ENCODE measurements around the gene CELA2A. TPM values are rescaled to one million over a fixed set of nuclear protein-coding genes. Genes with fewer than 3 reads are reported as not detected.

CELA2A gene
- 0.44 TPM for total RNA-seq

DNA sequence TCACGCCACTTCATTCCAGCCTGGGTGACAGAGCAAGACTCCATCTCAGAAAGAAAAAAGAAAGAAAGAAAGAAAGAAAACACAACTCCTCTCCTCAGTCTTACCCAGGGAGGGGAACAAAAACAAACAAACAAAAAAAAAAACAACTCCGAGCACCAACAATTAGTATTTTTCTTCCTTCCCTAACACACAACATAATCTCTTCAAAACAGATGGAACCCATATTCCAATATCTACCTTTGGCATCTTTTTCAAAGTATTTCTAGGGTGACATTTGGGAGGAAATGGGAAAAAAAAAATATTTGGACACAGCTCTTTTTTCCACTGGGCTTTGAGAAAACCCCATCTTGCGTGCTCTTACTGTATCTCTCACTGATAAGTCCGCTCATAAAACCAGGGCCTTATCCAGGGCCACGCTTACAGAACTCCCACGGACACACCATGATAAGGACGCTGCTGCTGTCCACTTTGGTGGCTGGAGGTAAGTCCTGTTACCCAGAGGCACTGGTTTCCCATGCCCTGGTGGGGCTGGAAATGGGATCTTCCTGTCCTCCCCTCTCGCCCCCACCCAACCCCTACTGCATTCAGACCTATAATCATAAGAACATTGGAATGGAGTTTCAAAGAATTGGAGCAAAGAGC lies at the start of gene CELA2A:
TSS of gene CELA2A (plus strand) at position 420 of the 642 bp plus-strand sequence. CDS start at position 442, 22 bp downstream.
- DNase-seq (ENCODE audit: low spot score), result no peak

DNA sequence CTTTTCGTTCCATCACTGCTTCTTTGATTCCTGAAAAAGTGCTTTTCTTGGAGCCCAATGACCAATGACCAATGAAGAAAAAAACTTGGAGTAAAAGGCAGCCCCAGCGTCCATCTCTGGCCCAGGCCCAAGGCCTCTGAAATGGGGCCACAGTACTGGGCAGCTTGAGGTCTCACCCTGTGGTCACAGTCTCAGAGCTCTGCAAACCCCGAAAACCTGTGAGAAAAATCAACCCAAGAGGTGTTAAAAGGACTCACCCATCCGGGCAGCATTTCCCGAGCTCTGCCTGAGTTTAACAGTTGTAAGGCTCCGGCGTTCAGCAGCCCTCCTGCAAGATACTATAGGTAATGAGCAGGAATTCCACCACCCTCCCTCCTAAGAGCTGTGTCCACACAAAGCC lies 49.0 kb upstream of the CELA2A start:
- no peak for DNase-seq (ENCODE audit: low spot score)

DNA sequence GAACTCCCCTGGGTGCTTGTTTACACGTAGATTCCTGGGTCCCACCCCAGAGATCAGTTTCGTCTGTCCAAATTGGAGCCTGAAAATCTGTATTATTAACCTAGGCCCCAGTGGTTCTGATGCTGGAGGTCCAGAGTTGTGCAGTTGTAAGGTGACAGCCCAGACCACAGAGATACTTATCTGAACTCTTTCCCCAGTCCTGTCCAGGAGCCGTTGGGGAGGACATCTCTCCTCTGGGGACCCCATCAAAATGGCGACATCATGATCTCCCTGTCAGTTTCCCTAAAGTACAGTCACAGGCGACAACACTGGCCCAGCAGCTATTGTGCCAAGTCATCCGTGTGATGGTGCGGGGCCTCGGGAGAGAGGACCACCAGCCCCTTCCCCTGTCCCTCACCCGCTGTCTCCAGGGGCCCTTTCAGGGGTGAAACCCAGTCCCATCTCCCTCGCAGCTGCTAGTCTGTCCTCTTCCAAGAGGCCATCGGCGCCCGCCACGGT lies 47.6 kb upstream of the CELA2A start:
- DNase-seq (ENCODE audit: low spot score), result no peak

DNA sequence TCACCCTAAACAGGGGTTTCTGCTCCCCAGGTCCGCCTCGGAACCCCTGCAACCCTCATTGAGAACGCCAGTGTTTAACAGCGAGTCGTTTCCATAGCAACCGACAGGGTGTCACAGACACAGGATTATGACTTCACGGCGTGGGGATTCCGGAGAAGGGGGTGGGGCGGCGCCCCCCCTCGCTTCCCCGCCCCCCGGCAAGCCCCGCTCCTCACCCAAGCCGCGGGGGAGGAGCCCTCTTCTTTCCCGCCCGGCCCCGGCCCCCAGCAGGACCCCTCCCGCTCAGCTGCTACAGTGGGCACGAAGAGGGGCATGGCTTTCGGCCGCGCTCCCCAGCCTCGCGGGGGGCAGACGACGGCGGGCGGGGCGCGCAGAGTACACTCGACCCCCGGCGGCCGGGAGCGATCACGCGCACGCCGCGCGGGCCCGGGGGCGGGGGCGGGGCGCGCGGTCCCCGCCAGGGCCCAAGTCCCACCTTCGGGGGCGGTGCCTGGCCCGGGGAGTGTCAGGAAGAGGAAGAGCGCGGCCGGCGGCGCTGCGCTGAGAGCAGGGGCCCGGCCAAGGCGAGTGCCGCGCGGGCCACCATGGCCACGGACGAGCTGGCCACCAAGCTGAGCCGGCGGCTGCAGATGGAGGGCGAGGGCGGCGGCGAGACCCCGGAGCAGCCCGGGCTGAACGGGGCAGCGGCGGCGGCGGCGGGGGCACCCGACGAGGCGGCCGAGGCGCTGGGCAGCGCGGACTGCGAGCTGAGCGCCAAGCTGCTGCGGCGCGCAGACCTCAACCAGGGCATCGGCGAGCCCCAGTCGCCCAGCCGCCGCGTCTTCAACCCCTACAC lies 46.9 kb upstream of the CELA2A start, which contains the start of gene EFHD2:
TSS of gene EFHD2 (plus strand) at position 501 of the 835 bp plus-strand sequence. CDS start at position 585, 84 bp downstream.
- peak; percentile 82 for DNase-seq (ENCODE audit: low spot score)

DNA sequence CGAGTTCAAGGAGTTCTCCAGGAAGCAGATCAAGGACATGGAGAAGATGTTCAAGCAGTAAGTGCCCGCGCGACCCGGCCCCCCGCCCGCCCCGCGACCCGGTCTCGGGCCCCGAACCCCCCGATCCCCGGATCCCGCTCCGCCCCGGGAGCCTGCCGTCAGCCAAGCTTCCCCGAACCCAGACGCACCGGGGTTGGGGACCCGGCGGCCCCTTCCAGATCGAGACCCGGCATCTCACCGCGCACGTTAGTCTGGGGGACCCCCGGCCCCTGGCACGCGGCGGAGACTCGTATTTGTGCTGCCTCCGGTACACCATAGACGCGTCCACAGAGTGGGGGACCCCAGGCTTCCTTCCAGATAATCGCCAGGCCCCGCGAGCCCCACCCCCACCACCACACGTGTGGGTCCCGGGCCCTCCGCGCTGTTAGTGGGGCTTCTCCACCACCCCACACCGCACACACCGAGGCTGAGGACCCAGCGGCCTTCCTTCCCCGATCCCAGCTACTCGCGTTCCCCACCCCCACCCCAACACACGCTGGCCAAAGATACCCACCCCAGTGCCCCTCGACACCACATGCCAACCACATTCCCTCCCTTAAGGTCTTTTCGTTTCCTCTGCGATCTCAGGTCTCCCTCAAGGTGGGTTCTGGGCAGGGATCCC lies 46.2 kb upstream of the CELA2A start:
- no peak for DNase-seq (ENCODE audit: low spot score)

DNA sequence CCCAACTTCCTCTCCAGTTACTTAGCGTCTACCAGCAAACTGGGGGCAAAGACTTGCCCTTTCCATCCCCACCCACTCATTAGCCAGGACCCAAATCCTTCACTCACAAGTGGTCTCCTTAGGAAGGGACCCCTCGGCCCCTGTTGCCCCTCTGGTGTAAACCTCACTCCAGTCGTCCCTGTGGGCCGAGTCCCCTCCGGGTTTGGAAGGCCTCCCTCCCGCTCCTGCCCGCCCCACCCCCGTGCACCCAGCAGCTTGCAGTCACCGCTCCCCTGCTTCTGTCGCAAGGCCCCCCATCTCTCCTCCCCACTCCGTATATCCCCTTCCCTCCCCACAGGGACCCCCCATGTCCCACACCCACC lies 45.7 kb upstream of the CELA2A start:
- DNase-seq (ENCODE audit: low spot score), result no peak

DNA sequence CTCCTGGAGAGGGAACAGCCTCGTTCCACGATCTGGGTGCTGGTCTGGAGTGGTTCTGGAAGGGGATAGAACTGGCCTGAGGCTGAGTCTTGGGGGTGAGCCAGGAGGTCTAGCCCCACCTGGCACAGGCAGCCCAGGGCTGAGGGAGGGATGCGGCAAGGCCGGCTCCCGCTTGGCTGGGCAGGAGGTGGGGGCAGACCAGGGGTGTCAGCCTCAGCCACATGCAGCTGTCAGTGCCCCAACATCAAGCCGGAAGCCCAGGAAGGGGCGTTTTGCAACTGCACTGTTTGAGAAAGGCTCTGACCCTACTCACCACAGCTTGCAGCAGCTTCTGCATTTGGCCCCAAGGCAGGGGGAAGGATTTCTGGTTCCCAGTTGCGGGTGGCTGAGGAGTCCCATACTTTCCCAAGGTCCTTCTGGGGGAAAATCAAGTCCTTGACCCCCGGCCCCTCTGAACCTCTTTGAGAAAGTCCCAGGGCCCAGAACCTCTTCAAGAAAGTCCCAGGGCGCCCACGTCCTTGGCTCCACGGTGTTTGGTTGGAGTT lies 44.9 kb upstream of the CELA2A start:
- no peak for DNase-seq (ENCODE audit: low spot score)

DNA sequence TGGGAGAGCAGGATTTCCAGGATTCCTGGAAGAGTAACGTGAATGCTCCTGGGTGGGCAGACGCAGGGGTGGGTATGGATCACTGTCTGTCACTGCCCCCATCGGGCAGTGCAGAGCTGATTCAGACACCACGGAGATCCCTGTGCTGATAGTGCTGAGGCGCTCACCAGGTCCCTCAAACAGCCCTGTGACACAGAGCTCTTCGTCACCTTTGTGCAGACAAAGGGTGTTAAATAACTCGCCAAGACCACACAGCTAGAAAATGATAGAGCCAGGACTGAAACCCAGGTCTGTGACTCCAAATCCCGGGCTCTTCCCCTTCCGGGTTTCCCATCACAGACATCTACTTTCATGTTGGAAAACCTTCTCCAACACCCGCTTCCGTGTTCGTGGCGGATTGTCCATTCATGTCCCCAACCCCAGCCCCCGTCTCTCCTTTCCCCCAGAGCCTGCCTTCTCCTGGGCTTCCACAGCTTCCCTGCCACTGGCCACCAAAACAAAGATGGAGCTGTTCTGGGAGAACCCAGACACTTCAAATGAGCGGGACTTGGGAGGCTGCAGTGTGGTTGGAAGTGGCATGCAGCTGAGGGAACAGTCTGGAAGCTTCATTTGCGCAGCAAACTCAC lies 44.2 kb upstream of the CELA2A start:
- no peak for DNase-seq (ENCODE audit: low spot score)

DNA sequence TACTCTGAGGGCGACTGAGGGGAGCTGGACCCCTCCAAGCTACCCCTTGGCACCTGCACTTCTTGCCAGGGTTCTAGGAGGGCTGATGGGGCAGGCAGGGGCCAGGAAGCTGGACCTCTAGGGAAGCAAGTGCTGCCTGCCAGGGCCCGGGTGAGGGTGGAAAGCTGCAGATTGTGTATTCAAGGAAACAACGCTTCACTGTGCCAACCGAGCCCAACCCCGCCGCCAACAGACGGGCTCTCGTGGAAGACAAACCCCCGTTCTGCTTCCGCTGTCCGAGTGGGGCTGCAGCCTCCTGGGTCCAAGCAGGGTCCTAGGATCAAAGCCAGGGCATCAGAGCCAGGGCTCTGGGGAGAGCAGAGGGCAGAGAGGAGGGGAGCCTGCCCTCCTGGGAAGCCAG lies 43.7 kb upstream of the CELA2A start:
- DNase-seq (ENCODE audit: low spot score), result no peak

DNA sequence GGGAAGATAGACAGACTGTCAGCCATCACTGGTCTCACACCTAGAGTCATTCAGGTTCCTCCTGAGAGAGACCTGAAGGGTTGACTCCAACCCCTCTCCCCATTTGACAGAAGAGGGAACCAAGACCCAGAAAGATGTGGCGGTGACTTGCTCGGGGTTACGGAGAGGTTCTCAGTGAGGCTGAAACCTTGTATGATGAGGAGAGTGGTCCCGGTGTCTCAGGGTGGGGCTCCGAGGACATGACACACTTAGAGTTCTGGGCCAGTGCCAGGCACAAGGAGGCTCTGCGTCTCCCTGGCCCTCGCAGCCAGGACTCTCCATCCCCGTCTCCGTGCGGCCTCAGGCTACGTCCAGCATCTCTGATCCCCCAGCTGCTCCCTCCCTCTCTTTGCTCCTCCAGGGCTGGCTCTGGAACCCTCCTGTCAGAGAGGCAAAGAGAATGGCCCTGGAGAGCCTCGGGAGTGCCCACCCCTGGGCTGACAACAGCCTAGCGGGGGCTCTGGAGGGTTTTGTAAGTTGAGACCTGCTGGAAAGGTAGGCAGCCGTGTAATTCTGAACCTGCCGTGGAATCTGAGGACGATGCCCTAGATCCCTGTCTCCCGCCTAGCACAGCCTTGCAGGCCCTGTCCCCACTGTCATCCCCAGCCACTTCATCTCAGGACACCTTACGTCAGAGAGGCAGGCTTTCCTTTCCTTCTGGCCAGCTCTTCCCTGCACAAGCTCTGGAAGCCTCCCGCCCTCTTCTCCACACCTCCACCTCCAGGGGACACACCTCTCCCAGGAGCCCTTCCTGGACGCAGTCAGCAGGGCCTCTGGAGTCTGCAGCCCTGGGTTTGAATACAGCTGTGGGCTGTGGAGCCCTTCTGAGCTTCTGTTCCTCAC lies 42.7 kb upstream of the CELA2A start:
- no peak for DNase-seq (ENCODE audit: low spot score)

DNA sequence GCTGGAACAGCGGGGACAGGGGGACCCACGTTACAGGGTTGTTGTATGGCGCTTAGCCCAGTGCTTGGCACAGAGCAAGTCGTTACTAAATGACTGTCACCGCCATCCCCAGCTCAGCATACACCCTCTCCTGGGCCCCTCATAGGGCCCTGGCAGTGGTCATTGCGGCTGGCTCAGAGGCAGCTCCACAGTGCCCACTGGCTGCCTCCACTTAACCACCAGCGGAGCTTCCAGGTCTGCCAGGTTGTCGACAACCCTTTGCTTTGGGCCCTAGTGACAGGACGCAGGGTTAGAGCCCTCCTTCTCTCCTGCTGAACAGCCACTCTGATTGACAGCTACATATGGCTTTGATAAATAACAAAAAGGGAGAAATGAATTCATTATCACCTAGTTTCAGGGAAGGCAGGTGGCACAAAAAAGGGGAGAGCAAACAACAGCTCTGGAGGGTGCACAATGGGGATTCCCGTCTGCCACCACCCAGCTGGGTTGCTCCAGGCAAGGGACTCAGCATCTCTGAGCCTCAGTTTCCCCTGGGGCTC lies 42.0 kb upstream of the CELA2A start:
- DNase-seq (ENCODE audit: low spot score), result no peak

DNA sequence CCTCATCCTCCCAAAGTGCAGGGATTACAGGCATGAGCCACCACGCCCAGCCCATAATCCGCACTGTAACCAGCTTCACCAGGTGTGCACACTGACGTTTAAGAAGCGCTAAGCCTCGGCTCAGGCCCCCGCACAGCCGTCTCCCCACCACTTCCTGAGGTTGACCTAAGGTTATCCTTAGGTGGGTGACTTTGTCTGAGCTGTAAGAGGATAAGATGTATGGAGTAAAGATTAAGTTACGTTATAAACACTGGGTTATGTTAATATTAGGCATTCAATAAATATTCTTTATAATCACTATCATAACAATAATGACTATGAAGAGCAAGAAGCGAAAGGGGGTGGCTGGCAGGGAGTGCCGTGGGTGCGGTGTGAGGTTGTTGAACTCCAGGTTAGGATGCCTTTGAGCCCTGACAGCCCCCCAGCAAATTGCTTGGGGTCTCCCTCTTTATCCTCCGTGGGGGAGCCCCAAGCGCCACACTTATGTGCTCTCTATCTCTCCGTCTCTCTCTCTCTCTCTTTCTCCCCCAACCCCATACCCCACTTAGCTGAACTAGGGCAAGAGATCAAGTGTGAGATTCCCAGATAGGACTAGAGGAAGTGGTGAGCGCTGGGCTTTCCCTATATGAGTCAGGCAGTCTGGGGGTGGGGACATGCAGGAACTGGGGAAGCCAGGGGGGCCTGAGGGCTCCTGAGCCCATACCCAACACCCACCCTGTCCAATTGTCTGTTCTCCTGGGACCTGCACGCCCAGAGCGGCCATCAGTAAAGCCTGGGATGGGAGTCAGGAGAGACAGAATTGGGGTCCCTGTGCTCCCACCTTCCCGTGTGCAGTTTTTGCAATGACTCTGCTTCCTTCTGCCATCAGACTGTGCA lies 39.2 kb upstream of the CELA2A start:
- peak; percentile 82 for DNase-seq (ENCODE audit: low spot score)

DNA sequence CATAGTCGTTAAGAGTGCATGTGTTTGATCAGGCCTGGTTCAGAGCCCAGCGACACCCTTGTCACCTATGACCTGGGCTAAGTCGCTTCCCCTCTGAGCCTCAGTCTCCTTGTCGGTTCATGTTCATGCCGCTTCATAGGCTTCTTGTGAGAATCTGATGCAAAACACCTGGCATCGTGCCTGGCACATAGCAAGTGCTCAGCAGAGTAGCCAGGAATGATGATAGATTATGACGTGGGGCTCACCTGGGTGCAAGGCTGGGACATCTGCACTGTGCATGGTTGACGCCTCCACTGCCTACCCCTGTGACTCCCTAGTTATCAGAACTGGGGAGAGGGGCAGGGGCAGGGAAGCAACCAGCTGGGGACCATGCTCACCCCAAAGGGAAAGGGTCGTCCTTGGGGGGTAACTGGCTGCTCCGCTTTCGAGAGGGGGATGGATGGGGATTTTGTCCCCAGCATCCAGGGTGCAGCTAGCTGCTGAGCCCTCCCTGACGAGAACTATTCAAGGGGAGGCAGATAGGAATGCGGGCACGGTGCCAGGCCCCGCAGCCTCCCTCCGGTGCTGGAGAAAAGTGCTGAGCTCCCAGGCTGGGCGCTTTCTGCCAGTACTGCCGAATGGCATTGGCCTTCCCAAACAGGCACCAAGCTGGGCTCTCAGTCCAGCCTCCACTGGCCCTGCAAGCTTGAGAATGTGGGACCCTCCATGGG lies 37.6 kb upstream of the CELA2A start:
- no peak for DNase-seq (ENCODE audit: low spot score)

DNA sequence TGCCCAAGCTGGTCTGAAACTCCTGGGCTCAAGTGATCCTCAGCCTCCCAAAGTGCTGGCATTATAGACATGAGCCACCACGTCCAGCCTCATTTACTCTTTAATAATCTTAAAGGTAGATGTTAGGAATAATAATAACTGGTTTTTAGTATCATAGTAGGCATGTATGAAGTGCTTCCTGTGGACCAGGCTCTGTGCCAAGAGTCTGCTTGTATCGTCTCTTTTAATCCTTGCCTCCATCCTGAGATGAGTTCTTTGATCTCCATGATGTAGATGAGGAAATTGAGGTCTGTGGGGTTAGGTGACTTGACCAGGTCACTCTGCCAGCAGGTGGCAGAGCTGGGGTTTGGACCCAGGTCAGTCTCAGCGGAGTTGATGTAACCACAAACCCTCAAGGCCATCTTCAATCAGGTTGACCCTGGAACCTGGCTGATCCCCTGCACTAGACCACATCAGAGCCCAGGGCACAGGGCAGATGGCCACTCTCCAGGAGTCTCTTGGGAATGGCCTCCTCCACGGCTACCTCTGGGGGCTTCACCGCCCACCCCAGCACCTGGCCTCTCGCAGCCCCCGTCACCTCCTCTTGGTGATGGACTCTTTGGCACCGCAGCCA lies 35.6 kb upstream of the CELA2A start:
- no peak for DNase-seq (ENCODE audit: low spot score)

DNA sequence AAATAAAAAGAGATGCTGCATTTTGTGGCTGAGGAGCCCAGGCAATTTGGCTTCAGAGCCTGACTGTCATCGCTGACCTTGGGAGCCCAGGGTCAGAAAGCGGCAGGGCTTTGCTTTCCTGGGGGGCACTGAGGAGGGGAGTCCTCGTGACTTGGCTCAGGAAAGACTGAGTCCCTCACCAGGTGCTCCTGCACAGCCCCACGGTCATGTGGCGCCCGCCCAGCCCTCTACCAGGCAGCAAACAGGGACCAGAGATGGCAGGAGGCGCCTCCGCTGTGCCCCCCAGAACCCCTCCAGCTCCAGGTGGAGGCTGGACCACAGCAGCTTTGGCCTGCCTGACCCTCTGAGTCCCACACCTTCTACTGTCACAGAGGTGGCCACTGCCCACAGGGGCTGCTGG lies 33.7 kb upstream of the CELA2A start:
- no peak for DNase-seq (ENCODE audit: low spot score)

DNA sequence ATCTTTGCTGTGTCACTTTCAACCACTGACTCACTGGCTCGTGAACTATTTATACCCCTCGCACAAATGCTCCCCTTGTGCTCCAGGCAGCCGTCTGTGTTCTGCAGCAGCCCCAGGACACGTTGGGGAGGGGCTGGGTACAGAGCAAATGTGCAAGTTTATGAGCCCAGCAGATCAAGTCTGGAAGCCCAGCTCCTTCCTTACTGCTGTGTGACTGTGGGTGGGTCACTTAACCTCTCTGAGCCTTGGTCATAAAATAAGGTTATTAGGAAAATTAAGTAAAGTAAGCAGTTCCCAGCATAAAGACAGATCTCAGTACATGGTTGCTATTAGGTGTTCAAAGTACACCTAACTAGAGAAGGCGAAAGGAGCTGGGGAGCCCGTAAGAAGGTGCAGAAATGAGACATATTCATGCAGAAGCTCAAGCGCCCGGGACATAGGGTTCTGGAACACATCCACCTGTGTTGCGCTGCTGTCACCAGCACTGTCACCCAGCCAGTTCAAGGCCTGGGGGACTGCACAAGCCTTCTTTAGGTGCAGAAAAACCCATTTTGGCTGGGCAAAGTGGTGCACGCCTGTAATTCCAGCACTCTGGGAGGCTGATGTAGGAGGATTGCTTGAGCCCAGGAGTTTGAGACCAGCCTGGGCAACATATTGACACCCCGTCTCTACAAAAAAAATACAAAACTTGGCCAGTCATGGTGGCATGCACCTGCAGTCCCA lies 33.0 kb upstream of the CELA2A start:
- DNase-seq (ENCODE audit: low spot score), result no peak

DNA sequence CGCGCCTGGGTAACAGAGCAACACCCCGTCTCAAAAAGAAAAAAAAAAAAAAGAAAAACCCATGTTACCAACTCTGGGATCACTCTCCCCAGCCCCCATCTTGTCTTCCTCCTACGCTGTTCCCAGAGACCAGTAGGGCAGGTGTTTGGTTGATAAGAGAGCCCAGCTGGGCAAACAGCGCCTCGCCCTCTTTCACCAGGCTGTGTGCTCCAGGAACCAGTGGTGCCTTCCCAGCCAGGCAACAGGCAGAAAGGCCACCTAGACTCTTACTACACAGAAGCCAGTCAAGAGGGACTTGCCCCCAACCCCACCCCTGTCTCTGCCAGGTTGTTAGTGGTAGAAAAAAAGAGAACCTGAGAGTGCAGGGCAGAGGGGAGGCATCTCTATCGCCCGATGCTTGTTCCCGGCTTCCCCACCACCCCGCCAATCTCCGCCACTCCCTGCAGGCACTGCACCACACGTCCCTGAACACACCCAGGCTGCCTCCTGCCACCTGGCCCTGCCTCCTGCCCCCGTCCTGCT lies 32.3 kb upstream of the CELA2A start:
- peak; percentile 75 for DNase-seq (ENCODE audit: low spot score)
